Endometrium (tissue), 2 donors: ENCODE measurements around the gene FAM53B.

Experiments
- FAIRE-seq: peaks from 2 replicates; lab custom pipeline; 2012; peaks lifted over from hg19 to GRCh38; lab: Jason Lieb, UNC
- donor health status: control.
- donor health status: control.

Gene FAM53B

DNA sequence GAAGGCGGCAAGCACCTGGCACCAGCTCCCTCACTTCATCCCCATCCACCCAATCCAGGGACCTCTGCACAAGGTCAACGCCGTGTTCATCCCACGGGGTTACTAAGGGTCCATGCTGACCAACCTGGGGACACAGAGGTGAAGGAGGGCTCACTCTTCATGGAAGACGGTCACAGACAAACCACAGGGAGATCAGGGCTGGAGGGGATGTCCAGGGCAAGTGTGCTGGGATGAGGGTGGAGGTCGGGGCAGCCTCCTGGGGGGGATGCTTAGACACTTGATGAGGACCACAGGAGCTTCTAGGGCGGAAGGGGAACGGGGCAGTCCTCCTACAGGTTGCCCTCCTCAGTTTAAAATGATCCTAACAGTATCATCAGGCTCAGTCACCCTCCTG, 46.7 kb downstream of the FAM53B start:
- FAIRE-seq: no peak

DNA sequence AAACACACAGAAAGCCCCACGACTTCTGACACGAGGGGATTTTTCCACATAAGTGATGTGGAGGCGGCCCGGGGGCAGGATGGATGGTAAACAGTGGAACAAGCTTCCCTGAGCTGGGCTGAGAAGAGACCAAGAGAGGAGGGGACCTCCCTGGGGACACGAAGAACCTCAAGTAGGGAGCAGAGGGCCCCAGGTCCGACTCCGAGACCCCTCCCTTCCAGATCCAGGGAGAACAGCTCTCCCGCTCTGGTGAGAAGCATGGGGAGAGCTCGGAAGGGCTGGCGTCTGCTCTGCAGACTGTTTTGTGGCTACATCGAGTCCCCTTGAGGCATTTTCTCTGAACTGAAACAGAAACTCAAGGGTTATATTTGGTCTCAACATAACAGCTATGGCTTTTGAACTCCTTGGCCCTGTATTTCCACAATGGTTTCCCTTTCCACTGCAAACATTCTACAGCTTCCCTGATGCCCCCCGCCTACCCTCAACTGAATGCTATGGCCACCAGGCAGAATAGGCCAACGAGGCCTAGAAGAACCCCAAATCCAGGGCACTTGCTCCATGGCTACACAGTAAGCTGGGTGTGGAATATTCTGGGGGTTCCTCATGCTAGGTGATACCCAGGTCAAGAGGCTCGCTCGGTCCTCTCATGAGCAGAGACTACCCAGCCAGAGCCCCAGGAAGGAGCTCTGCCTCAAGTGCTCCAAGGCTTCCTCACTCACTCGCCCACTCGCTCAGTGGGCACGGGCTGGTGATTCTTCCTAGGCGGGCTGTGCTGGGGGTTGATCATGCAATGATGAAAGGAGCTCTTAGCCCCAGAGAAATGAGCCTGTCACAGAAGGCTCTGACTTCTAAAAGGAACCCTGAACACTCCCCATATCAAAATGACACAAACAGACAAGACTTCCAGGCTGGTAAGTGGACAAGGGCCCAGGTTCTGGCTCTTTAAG, 47.5 kb downstream of the FAM53B start:
- FAIRE-seq: no peak

DNA sequence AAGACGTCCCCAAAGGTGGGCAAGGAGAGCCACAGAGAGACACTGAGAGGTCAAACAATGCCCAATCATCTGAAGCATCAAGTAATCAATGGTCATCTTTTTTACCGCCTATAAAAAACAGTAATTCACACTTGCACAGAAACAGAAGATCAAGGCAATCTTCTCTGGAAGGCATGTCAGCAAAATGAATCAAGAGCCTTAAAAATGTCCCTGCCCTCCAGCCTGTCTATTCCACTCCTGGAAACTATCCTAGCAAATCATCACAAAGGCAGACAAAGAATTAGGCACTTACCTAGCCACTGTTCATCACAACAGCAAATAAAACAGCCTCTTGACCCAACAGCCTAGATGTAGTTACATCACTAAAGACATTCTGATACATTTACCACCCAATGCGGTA, 48.9 kb downstream of the FAM53B start:
- FAIRE-seq: no peak

DNA sequence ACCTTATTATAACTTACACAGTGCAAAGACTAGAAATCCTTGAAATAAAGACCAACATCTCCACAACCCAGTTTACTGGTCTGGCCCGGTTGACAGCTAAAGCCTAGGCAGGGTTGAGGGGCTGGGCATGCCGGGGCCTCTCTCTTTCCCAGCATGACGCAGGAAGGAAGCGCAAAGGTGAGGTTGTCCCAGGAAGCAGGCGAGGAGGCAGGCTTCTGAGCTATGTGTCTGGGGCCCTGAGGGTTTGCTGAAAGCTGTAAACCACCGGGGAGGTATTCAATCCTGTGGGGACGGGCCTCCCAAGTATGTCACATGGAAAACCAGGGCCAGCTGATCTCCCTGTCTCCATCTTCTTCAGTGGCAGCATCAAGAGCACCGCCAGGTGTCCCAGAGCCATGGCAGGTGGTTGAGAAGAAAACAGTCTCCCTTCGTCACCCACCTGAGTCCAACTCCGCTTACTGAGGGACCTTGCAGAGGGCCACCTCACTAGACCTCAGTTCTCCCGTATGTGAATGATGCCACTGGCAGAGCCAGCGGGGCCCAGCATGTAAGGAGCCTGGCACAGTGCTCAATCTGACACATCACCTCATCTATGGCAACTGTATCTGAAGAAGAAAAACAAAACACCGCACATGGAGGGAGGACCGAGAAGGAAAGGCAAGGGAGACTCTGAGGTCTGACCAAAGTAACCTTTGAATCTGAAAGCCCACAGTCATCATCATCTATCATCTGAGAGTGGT, 49.5 kb downstream of the FAM53B start:
- FAIRE-seq: no peak

DNA sequence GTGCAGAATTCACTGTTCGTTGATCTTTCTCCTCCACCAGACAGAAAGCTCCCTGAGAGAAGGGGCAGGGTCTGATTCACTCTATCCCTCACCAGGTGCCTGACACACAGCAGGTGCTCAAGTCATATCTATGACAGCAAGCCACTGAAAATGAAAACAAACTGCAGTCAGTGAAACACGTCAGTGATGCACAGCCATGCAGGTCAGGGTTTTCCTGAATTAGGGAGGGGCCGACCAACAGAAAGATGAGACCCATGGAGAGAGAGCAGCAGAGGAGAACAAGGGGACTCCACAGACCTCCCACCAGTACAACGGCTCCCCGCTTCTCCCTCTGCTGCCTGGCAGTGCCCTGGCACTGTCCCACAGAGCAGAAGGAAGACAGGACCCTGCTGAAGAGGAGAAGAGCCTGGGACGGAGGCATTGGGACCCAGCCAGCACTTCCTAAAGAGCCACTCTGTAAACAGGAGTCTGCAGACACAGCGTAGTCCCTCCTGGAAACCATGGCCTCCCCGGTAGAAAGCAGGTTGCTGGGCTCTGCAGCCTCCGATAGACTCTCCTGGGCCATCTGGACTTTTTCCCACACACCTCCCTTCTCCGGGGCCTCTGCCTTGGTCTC, 50.3 kb downstream of the FAM53B start:
- no peak for FAIRE-seq

DNA sequence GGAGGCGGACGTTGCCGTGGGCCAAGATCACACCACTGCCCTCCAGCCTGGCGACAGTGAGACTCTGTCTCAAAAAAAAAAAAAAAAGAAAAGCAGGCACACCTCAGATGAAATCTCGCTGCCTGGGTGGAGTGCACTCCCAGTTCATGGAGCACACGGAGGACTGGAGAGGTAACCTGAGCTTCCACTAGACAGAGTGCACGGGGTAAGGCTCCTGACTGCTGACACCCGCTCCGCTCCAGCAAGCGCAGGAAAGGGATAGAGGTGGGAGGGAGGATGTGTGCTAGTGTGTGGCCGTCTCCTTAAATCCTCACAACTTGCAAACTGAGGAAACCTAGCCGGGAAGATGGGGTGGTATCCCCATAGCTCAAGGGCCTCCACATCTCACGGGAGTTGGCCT, 50.8 kb downstream of the FAM53B start:
- FAIRE-seq: no peak

DNA sequence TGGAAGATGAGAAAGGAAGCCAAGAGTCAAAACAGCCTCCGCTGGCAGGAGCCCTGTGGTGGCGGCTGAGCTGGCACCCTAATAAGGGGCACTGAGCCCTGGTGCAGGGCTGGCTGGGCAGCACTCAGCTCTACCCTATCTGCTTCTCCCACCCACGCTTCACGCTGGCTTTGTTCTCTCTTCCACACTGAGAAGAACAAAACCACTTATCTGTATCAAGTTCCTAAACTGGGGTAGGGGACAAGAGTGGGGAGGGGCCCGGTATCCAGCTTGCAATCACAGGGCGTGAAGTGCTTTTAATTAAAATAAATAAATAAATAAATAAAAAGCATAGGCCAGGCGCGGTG, 52.1 kb downstream of the FAM53B start:
- FAIRE-seq: no peak

DNA sequence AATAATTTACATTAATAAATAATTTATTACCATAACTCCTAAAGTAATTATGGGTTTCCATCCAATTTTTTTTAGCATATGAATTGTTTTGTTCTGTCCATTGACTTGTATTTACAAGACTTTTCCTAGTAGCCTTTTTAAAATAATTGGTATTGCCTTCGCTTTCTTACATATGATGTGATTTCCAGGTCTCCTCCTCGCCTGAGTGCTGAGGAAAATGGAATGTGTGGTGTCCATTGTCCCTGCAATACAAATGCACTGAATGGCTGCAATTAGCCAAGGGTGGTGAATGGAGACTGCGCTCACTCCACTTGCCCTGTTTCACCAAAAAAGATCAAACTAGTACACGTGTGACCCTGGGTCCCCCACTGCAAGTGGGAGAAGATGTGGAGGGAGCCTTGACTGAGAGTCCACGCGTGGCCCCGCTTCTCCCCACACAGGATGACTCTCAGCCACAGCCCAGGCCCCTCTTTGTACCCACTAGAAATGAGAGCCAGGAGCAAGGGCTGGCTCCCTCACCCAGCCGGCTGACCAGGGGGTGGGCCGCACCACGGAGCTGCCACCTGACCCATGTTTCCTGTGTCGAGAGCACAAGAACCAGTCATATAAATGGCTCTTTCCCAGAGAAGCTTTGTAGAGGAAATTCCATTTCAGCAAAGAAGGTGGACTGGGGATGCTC, 52.6 kb downstream of the FAM53B start:
- no peak for FAIRE-seq

DNA sequence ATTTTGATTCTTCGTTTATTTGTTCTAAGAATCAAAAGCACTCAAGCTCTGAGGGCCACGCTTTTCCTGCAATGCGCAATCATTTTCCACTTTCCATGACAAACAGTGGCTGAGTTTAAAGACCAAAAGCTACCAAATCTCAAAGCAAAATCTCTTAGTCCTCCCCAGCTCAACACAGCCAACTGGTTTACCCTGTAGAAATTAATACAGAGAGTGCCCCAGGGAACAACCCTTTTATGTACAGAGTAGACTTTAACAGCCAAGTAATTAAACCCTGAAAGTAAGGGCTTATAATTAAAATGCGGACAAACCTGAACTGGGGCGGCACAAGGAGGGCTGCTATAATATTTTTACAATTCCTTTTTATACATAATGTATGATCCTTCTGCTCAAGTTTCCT, 53.2 kb downstream of the FAM53B start:
- no peak for FAIRE-seq

DNA sequence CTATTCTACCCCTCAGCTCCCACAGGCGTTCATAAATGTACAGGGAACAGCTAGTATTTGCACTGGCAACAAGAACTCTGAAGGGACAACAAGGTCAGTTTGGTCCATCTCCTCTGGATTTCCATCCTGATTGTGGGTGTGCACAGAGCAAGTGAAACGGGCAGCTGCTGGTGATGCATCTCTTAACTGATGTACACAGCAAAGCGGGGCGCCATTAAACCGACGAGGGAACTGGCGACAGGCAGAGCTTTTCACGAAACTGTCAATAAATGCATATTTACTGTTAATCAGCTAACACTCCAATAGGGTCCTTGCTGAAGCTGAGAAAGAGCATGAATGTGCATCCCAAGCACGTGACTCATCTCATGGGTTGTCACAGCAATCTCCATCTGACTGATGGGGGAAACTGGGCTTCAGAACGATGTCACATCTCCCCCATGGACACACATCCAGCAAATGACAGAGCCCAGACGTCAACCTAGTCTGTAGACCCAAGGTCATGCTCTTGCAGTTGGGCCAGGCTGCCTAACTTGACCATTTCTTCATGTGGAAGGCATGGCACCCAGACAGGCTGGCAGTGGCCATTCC, 54.2 kb downstream of the FAM53B start:
- FAIRE-seq: no peak

DNA sequence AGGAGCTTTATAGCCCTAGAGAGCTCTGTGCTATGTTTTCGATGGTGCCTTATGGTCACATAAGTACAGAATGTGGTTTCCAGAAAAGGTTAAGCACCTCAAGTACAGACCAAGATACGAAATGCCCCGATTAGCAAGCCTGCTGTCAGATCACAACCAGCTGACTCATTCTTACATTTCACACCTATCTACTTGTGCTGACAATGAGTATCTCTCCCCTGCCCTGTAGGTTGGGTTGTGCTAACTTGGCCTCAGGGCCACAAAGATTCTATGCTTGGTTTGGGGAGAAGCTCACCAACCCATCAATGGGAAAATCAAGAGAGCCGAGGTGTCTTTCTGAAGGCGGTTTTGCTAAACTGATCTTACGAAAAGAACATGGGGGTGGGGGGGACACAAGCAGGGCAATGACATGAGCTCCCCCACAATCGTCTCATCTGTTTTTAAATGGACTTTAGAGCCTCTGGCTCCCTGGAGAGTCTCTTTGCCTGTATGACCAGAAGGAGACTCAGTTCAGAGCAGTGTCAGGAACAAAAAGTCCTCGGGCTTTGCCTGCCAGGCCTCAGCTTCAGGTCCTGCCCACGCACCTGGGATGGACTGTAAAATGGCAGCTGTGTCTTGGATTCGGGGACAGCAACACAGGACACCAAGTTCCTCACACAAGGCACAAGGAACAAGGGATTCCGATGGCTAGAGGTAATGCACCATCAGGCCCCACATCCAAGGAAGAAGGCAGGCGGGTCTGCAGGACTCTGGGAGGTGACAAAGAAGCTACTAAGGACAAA, 55.1 kb downstream of the FAM53B start:
- no peak for FAIRE-seq

DNA sequence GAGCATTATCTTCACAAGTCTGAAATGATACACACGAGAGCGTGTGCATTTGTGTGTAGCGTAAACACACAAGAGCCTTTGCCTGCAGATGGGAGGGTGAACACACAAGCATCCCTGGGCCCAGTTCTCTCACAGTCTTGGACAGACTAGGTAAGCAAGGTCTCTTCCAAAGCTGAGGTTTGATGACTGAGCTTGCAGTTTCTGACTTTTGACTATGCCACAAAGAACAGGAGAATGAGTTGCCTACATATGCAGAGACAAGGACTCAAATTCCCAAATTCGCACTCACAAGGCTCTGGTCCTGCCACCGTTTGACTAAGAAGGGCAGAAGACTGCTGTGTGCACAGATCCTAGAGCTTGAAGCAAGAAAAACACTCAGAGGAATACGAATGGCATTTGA, 55.8 kb downstream of the FAM53B start:
- no peak for FAIRE-seq

DNA sequence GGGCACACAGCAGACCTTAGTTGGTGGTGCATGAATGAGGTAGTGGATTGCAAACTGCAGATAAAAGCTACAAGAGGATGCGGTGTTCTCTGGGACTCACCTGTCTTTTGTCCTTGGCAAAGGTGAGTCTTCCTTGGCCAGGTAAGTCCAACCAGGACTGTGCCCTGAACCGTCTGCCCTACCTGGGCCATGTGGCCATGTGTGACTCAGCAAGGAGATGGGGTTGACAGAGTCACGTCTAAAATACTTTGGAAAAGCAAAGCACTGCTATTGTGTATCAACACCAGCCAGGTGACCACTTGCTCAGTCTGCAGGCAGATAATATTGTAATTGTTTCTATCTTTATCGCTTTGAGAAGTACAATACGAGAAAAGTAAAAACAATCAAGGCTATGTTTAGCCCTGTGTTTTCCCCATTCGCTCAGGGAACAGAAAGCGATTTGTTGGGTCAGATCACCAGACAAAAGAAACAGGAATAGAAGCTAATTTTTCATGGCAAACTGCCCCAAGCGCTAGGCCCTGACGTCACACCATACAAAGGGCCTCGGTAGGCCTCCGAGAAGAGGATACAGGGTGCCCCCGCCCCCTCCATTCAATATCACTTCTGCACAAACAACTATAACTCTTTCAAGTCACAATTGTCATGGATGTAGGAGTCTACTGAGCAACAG, 57.3 kb downstream of the FAM53B start:
- no peak for FAIRE-seq

DNA sequence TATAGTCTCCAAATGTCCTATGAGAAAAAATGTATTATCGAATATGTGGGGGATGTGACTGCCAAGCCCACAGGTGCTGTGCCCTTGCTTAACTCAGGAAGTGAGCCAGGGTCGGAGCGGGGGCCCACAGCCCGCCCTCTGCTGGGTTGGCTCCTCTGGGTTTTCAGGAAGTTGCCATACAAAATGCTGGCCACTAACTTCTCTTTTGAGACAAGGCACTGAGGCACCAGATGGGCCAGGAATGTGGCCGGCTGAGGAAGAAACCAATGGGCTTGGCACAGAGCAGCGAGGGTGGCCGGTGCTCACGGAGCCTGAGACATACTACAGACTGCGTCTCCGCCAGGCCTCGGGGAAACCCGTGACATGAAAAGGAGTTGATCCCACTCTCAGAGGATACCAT, 58.9 kb downstream of the FAM53B start:
- FAIRE-seq: no peak

DNA sequence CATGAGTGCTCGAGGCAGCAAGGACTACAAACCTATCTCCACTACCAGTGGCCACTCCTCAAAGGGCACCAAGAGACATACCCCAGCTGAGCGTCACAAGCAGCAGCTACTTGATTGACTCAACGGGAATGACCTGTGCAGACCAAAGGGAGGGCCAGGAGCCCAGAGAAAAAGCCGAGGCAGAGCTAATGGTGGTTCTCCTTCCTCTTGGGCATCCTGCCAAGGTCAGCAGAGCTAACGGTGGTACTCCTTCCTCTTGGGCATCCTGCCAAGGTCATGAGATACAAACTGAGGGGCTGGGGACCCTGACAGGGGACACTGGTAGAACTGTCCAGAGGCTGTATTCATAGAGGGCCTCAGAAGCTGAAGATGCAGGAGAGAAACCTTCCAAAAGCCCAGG, 60.4 kb downstream of the FAM53B start:
- FAIRE-seq: no peak

DNA sequence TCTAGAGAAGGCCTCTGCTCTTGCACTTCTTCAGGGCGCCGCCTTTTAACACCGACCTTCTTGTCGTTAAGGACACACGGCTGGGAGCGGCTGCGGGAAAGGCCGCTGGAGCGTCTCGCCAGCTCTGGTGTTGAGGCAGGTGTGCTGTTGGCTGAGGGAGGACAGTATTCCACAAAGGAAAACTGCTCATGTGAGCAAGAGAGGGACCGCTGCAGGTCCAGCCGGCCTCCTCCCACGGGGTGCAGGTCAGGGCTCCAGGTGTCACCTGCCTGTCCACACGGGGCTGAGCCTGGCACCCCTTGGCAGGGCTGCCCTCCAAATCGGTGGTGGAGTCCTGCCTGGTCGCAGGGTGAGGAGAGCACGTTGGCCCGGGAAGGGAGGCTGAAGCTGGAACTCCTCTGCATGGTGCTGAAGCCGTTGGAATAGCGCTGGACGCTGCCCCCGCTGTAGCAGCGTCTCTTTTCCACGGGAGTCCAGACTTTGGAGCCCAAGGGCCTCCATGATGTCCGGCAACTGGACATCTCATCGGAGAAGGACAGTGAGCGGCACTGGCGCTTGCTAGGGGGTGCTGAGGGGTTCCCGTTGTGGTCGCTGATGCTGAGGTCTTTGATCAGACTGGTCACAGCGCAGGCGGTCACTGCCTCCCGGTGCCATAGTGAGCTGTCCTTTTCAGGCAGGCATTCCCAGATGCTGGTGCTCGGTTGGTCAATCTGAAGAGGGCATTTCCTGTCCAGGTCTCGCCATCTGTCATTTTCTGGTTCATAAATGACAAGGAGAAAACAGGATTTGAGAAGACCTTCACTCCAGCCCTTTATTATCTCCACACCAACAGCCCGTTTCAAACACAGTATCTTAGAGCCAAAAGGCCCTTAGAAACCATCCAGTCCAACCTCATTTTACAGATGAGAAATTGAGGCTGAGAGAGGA, 62.3 kb downstream of the FAM53B start:
- no peak for FAIRE-seq

DNA sequence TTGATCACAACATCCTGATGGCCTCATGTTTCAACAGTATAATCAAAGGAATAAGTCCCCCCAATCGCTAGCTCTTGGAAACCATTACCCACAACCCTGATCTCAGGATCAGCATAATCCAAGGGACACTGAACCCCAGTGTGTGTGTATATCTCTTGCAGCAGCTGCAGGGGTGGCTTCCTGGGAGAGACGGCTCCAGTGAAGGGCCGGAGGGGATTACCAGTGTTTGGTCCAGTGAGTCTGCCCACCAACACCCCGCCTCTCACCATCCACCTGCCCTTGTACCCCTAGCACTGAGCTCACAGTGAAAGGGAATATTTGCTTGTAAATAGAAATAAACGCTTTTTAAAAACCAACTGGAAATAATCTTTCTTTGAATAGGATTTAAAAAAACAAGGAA, 63.1 kb downstream of the FAM53B start:
- FAIRE-seq: no peak

DNA sequence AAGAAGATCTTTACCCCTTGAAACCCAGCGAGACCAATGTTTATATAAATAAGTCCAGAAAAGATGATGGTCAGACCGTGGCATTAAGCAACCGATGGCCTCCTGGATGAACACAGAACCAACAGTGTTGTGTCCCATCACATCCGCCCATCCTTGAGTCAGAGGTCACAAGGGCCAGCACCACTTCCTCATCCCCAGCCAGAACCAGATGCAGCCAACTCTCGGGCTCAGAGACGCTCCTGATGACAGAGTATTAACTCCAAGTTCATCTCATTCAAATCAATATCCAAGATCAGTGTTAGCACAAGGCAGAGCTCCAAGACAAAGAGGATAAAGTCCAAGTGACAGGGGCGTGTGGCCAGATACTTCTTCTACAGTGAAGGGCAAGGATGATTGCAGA, 63.5 kb downstream of the FAM53B start:
- no peak for FAIRE-seq

DNA sequence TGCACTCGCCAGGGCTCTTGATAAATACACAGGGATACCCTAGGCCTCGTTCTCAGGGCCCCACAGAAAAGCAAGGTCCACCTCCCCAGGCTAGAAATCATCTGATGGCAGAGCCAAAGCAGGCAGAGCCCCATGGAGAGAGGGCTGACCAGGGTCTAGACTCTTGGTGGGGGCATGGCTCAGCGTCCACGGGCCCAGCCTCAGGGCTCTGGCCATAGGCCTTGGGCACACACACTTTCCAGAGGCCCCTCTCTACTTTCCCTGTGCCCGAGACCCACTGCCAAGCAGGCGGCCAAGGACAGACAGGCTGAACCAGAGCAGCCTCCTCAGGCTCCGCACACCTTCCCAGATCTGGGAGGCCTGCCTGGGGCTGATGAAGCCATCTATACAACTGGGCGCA, 64.8 kb downstream of the FAM53B start:
- FAIRE-seq: no peak
